ENCODE data around the gene MYO1E. TPM values are rescaled to one million over a fixed set of nuclear protein-coding genes. Genes with fewer than 3 reads are reported as not detected.

The MYO1E gene
- total and polyA plus RNA-seq, 2 of the 4 experiments (the other 2 are of a cell fraction), result 13.4 to 37.3 TPM

GRCh38 chr15:59410391-59410896 is 37.8 kb upstream of the MYO1E start:
- Histone ChIP-seq H3K18ac (ENCODE audit: low read depth, low read length) (no peak overlapping the region), H2AK5ac (ENCODE audit: low read depth, low read length) (no peak overlapping the region), H3K23ac (ENCODE audit: low read depth, low read length) (no peak overlapping the region), H4K91ac (ENCODE audit: insufficient read depth, low read depth, low read length) (no peak overlapping the region), H3K4ac (ENCODE audit: low read depth, low read length) (no peak overlapping the region), H3K9me1 (ENCODE audit: insufficient read depth, low read length) (no peaks in the 10 kb centered on the region), H2BK20ac (ENCODE audit: low read depth, low read length) (no peak overlapping the region), H4K5ac (ENCODE audit: low read depth, low read length) (no peak overlapping the region), H2AFZ (replicated peaks; ENCODE audit: low read length, poor library complexity) (no peak overlapping the region), H3K14ac (replicated peaks; ENCODE audit: low read depth, low read length) (no peak overlapping the region), H2AK9ac (replicated peaks; ENCODE audit: low read depth, low read length, poor library complexity) (no peak overlapping the region), H3K27ac (ENCODE audit: insufficient read depth, low read length) (no peak overlapping the region), H3K79me1 (ENCODE audit: low read depth in 1 of 2, low read length in 2 of 2) (no peaks in the 10 kb centered on the region), H2BK5ac (ENCODE audit: low read depth, low read length, poor library complexity, severe bottlenecking) (no peak overlapping the region), H2BK120ac (ENCODE audit: low read depth, low read length) (no peak overlapping the region), H3K4me3 (ENCODE audit: insufficient read depth, low read depth, low read length) (no peak overlapping the region), H4K8ac (ENCODE audit: low read depth in 2 of 2, low read length in 2 of 2) (no peak overlapping the region), H3K4me1 (ENCODE audit: control insufficient read depth, insufficient read depth, low read length) (no peaks in the 10 kb centered on the region), H3K4me2 (ENCODE audit: low read depth, low read length) (no peak overlapping the region), H3K27me3 (ENCODE audit: control insufficient read depth, insufficient read depth, low read length) (peaks cover 12% of the 10 kb centered on the region), H4K20me1 (ENCODE audit: insufficient read depth, low read length) (no peaks in the 10 kb centered on the region), H3K36me3 (ENCODE audit: control insufficient read depth, insufficient read depth, low read length) (no peaks in the 10 kb centered on the region), H3K56ac (ENCODE audit: extremely low read depth, insufficient read depth, low read length) (no peak overlapping the region), H3K9ac (ENCODE audit: low read depth, low read length) (no peak overlapping the region), H2BK15ac (ENCODE audit: low read depth, low read length) (no peak overlapping the region), H3K9me3 (ENCODE audit: control insufficient read depth, insufficient read depth, low read length) (no peaks in the 10 kb centered on the region)
- in situ Hi-C loops (cut with MboI; ENCODE audit: low sequenced_read_pairs) (no loop called here), dilution Hi-C loops (cut with HindIII; ENCODE audit: low sequenced_read_pairs, unreplicated experiment) (no loop called here), intact Hi-C loops (cut with micrococcal nuclease) (no loop called here)
- BruUV-seq (replicated peaks), result no TSS peak
- ChIA-PET CTCF (interaction anchor here (0.6 kb wide), 1 partner anchor 9 kb away, joined by 4 read pairs; no protein-coding TSS in a partner anchor), POLR2A (ENCODE audit: unreplicated experiment) (no interaction called here)
- DNase-seq (no peak), ATAC-seq (ENCODE audit: low read depth) (no peak)
- WGBS, 2 experiments (ENCODE audit: extremely low coverage in 2 of 2, insufficient read length in 1 of 2), result no CpG with 5 or more reads among the region's 2 CpGs
- TF ChIP-seq RCOR1 (IDR thresholded peaks at IDR 0.05; ENCODE audit: insufficient replicate concordance, low read length) (no peak), FOS (IDR thresholded peaks at IDR 0.05; ENCODE audit: low read depth, low read length) (no peak), BHLHE40 (IDR thresholded peaks at IDR 0.05; ENCODE audit: low read depth, low read length) (no peak), NFE2L2 (IDR thresholded peaks at IDR 0.05; ENCODE audit: low read depth, low read length) (no peak), MAZ (IDR thresholded peaks at IDR 0.05; ENCODE audit: borderline replicate concordance, low read depth, low read length) (no peak), MAFK (IDR thresholded peaks at IDR 0.05; ENCODE audit: low read depth, low read length) (no peak), RFX5 (IDR thresholded peaks at IDR 0.05; ENCODE audit: low read depth, low read length) (no peak), CEBPB (IDR thresholded peaks at IDR 0.05; ENCODE audit: low read depth, low read length) (no peak), CHD1 (IDR thresholded peaks at IDR 0.05; ENCODE audit: low read depth, low read length) (no peak), CTCF (conservative IDR thresholded peaks at IDR 0.05; ENCODE audit: low read depth, low read length) (no peak), RAD21 (IDR thresholded peaks at IDR 0.05; ENCODE audit: low read length) (no peak), MXI1 (IDR thresholded peaks at IDR 0.05; ENCODE audit: borderline replicate concordance, low read depth, low read length) (no peak), SMC3 (IDR thresholded peaks at IDR 0.05; ENCODE audit: low read depth, low read length) (no peak), ELK1 (IDR thresholded peaks at IDR 0.05; ENCODE audit: borderline replicate concordance, low read depth, low read length) (no peak), POLR2A (IDR thresholded peaks at IDR 0.05; ENCODE audit: low read depth, low read length) (no peak), USF2 (IDR thresholded peaks at IDR 0.05; ENCODE audit: low read depth, low read length) (no peak)

Measured in IMR-90 (cell line).